Left renal pelvis (tissue), 4 donors: ENCODE data around the gene PCBP4. TPM values are rescaled to one million over a fixed set of nuclear protein-coding genes. Genes with fewer than 3 reads are reported as not detected.

Source experiments
- DNase-seq, 4 donors: peaks; one replicate each; pipeline ENCODE4 v3.0.0-alpha.2; 2013; ENCODE audit warnings: low read depth in 4 of 4, low spot score in 3 of 4
- polyA plus RNA-seq, 4 donors: library from polyadenylated mRNA; unstranded; fragments of 120-200 nt; gene quantifications; one replicate each; pipeline ENCODE4 v1.2.1, GENCODE V29; 2013; ENCODE audit not compliant: insufficient read length in 4 of 4

PCBP4 gene
- polyA plus RNA-seq, 4 donors: 49.4 to 80.4 (median 54.2) TPM

GRCh38 chr3:51974963-51975851 is 8.0 kb upstream of the PCBP4 start, which contains the start of gene ABHD14A:
Gene ABHD14A (plus strand): TSS chr3:51975064. CDS start chr3:51975136, 72 bp downstream.
- DNase-seq: no peak

- DNase-seq: no peak
These were observed 7.2 kb upstream of the PCBP4 start for GRCh38 chr3:51974277-51974962.

- DNase-seq: no peak
These were observed 4.1 kb upstream of the PCBP4 start for GRCh38 chr3:51971350-51971749.

GRCh38 chr3:51970606-51971300 is 3.5 kb upstream of the PCBP4 start:
- no peak for DNase-seq

GRCh38 chr3:51969841-51970240 is 2.6 kb upstream of the PCBP4 start:
- DNase-seq: no peak

GRCh38 chr3:51968883-51969678 is 1.8 kb upstream of the PCBP4 start:
- DNase-seq: no peak

- no peak for DNase-seq
These were observed 1.0 kb upstream of the PCBP4 start for GRCh38 chr3:51968170-51968775.

GRCh38 chr3:51966922-51967383 is 301 bp downstream of the PCBP4 start:
- DNase-seq: no peak

GRCh38 chr3:51966486-51966885 is 768 bp downstream of the PCBP4 start:
- DNase-seq: no peak

- DNase-seq: no peak
These were observed 1.2 kb downstream of the PCBP4 start for GRCh38 chr3:51966016-51966415.

- no peak for DNase-seq
These were observed 2.7 kb downstream of the PCBP4 start for GRCh38 chr3:51964521-51964920.

GRCh38 chr3:51963951-51964451 is 3.3 kb downstream of the PCBP4 start:
- peak in 1 of 4 donors; percentile 70 for DNase-seq

GRCh38 chr3:51962854-51963530 is 4.3 kb downstream of the PCBP4 start:
- no peak for DNase-seq

GRCh38 chr3:51961602-51962569 is 5.4 kb downstream of the PCBP4 start:
- DNase-seq: no peak

- DNase-seq: no peak
These were observed 6.2 kb downstream of the PCBP4 start for GRCh38 chr3:51961011-51961410.

- DNase-seq: no peak
These were observed 6.9 kb downstream of the PCBP4 start for GRCh38 chr3:51960386-51960785.

- no peak for DNase-seq
These were observed 7.6 kb downstream of the PCBP4 start for GRCh38 chr3:51959651-51960050.
